Measurements from ENCODE around the gene SWI5. TPM values are rescaled to one million over a fixed set of nuclear protein-coding genes. Genes with fewer than 3 reads are reported as not detected.
A peak's percentile ranks its signal among the peaks of the same experiment; 100 is the strongest.

Gene SWI5
- total RNA-seq, result 8.5 TPM

GRCh38 chr9:128276008-128276573 lies at the start of gene SWI5:
SWI5 (plus strand) TSS chr9:128276276.

GRCh38 chr9:128275198-128276007 lies 673 bp upstream of the SWI5 start, which contains the start of gene GOLGA2:
GOLGA2 (minus strand) TSS chr9:128276007; CDS start chr9:128275976, 31 bp downstream.

GRCh38 chr9:128322404-128323211 lies 46.5 kb downstream of the SWI5 start, which contains the start of the genes COQ4 and TRUB2:
COQ4 (plus strand) TSS chr9:128322839; CDS start chr9:128322859, 20 bp downstream.
TRUB2 (minus strand) TSS chr9:128322447; CDS start chr9:128322408, 39 bp downstream.

Small RNA genes lying within 50 kb of the gene (small RNA-seq; reads per million reads assigned to genes)
- gene MIR199B (48.4 reads per million, percentile 96 among the genes with 10 or more reads in this experiment), gene MIR3154 (not detected)

Other genes with a start within 250 kb of the SWI5 start
- 7.4 TPM for gene NAIF1, start 209.0 kb upstream of the SWI5 start, total RNA-seq
- 35.8 TPM for gene SLC25A25, start 208.0 kb upstream of the SWI5 start, total RNA-seq
- gene PTGES2, start 148.5 kb upstream of the SWI5 start, total RNA-seq, result 56.5 TPM
- gene LCN2, start 126.8 kb upstream of the SWI5 start, total RNA-seq, result not detected
- gene BBLN, start 116.0 kb upstream of the SWI5 start, total RNA-seq, result 62.7 TPM
- 22.6 TPM for gene CIZ1, start 84.7 kb upstream of the SWI5 start, total RNA-seq
- gene DNM1, start 72.9 kb upstream of the SWI5 start, total RNA-seq, result 155 TPM
- 61.8 TPM for gene GOLGA2, start 269 bp upstream of the SWI5 start, total RNA-seq
- gene TRUB2, start 46.2 kb downstream of the SWI5 start, total RNA-seq, result 18.0 TPM
- gene COQ4, start 46.6 kb downstream of the SWI5 start, total RNA-seq, result 24.9 TPM
- gene SLC27A4, start 64.3 kb downstream of the SWI5 start, total RNA-seq, result 44.3 TPM
- 20.1 TPM for gene URM1, start 95.1 kb downstream of the SWI5 start, total RNA-seq
- 10.4 TPM for gene CERCAM, start 144.6 kb downstream of the SWI5 start, total RNA-seq
- 25.1 TPM for gene ODF2, start 179.7 kb downstream of the SWI5 start, total RNA-seq
- 21.9 TPM for gene GLE1, start 228.4 kb downstream of the SWI5 start, total RNA-seq

Measured in diencephalon (tissue), 1 donor.